ENCODE measurements around the gene ZDHHC1. TPM values are rescaled to one million over a fixed set of nuclear protein-coding genes. Genes with fewer than 3 reads are reported as not detected.
"Not testable (repeated sequence)": the region's sequence is repeated elsewhere in the genome, so short reads cannot be mapped to it uniquely, and the experiment has no call there.

ZDHHC1 gene
- total RNA-seq, 1 experiment from 2014 or later, result 8.5 TPM

- in situ Hi-C loops (cut with HindIII; ENCODE audit: low pct_unique_long_range_greater_than_20kb, low sequenced_read_pairs), result no loop called here
- no peak for DNase-seq (ENCODE audit: low read depth, low spot score)
Measured at GRCh38 chr16:67392301-67393059, 23.8 kb downstream of the ZDHHC1 start.

- in situ Hi-C loops (cut with HindIII; ENCODE audit: low pct_unique_long_range_greater_than_20kb, low sequenced_read_pairs), result no loop called here
- DNase-seq (ENCODE audit: low read depth, low spot score), result no peak
Measured at GRCh38 chr16:67391424-67392300, 24.6 kb downstream of the ZDHHC1 start.

GRCh38 chr16:67390816-67391423, 25.4 kb downstream of the ZDHHC1 start:
- in situ Hi-C loops (cut with HindIII; ENCODE audit: low pct_unique_long_range_greater_than_20kb, low sequenced_read_pairs), result no loop called here
- DNase-seq (ENCODE audit: low read depth, low spot score), result no peak

- in situ Hi-C loops (cut with HindIII; ENCODE audit: low pct_unique_long_range_greater_than_20kb, low sequenced_read_pairs), result no loop called here
- DNase-seq (ENCODE audit: low read depth, low spot score), result no peak
Measured at GRCh38 chr16:67389911-67390815, 26.1 kb downstream of the ZDHHC1 start.

- in situ Hi-C loops (cut with HindIII; ENCODE audit: low pct_unique_long_range_greater_than_20kb, low sequenced_read_pairs), result no loop called here
Measured at GRCh38 chr16:67388591-67388990, 27.7 kb downstream of the ZDHHC1 start.

GRCh38 chr16:67388191-67388590, 28.1 kb downstream of the ZDHHC1 start:
- DNase-seq (ENCODE audit: low read depth, low spot score), result no peak
- in situ Hi-C loops (cut with HindIII; ENCODE audit: low pct_unique_long_range_greater_than_20kb, low sequenced_read_pairs), result no loop called here

More at GRCh38 chr16:67388591-67388990, 27.7 kb downstream of the ZDHHC1 start:
- no peak for DNase-seq (ENCODE audit: low read depth, low spot score)

GRCh38 chr16:67387479-67388079, 28.7 kb downstream of the ZDHHC1 start:
- in situ Hi-C loops (cut with HindIII; ENCODE audit: low pct_unique_long_range_greater_than_20kb, low sequenced_read_pairs), result no loop called here
- no peak for DNase-seq (ENCODE audit: low read depth, low spot score)

- in situ Hi-C loops (cut with HindIII; ENCODE audit: low pct_unique_long_range_greater_than_20kb, low sequenced_read_pairs), result no loop called here
- no peak for DNase-seq (ENCODE audit: low read depth, low spot score)
Measured at GRCh38 chr16:67386861-67387455, 29.3 kb downstream of the ZDHHC1 start.

- in situ Hi-C loops (cut with HindIII; ENCODE audit: low pct_unique_long_range_greater_than_20kb, low sequenced_read_pairs), result no loop called here
- DNase-seq (ENCODE audit: low read depth, low spot score), result no peak
Measured at GRCh38 chr16:67384778-67385510, 31.3 kb downstream of the ZDHHC1 start.

- in situ Hi-C loops (cut with HindIII; ENCODE audit: low pct_unique_long_range_greater_than_20kb, low sequenced_read_pairs), result no loop called here
- DNase-seq (ENCODE audit: low read depth, low spot score), result no peak
Measured at GRCh38 chr16:67383284-67383683, 33.0 kb downstream of the ZDHHC1 start.

- no peak for DNase-seq (ENCODE audit: low read depth, low spot score)
- in situ Hi-C loops (cut with HindIII; ENCODE audit: low pct_unique_long_range_greater_than_20kb, low sequenced_read_pairs), result no loop called here
Measured at GRCh38 chr16:67378642-67379041, 37.6 kb downstream of the ZDHHC1 start.

GRCh38 chr16:67376012-67376411, 40.3 kb downstream of the ZDHHC1 start:
- DNase-seq (ENCODE audit: low read depth, low spot score); in situ Hi-C loops (cut with HindIII; ENCODE audit: low pct_unique_long_range_greater_than_20kb, low sequenced_read_pairs): not testable (repeated sequence)

GRCh38 chr16:67372664-67373063, 43.6 kb downstream of the ZDHHC1 start:
- peak; percentile 55 for DNase-seq (ENCODE audit: low read depth, low spot score)
- in situ Hi-C loops (cut with HindIII; ENCODE audit: low pct_unique_long_range_greater_than_20kb, low sequenced_read_pairs), result no loop called here

GRCh38 chr16:67370661-67371060, 45.6 kb downstream of the ZDHHC1 start:
- no peak for DNase-seq (ENCODE audit: low read depth, low spot score)
- in situ Hi-C loops (cut with HindIII; ENCODE audit: low pct_unique_long_range_greater_than_20kb, low sequenced_read_pairs), result no loop called here

- no peak for DNase-seq (ENCODE audit: low read depth, low spot score)
- in situ Hi-C loops (cut with HindIII; ENCODE audit: low pct_unique_long_range_greater_than_20kb, low sequenced_read_pairs), result no loop called here
Measured at GRCh38 chr16:67364600-67365235, 51.6 kb downstream of the ZDHHC1 start.

GRCh38 chr16:67361038-67361437, 55.2 kb downstream of the ZDHHC1 start:
- in situ Hi-C loops (cut with HindIII; ENCODE audit: low pct_unique_long_range_greater_than_20kb, low sequenced_read_pairs), result no loop called here

More at GRCh38 chr16:67361038-67361437, 55.2 kb downstream of the ZDHHC1 start:
- DNase-seq (ENCODE audit: low read depth, low spot score), result no peak

Data from SK-MEL-5 (cell line).